Measurements from ENCODE around the gene MKRN2OS. TPM values are rescaled to one million over a fixed set of nuclear protein-coding genes. Genes with fewer than 3 reads are reported as not detected.

Gene MKRN2OS
- total and polyA plus RNA-seq, 2 donors (not counting 3 experiments of a cell fraction or from before 2014, with no cell fraction given): not detected

DNA sequence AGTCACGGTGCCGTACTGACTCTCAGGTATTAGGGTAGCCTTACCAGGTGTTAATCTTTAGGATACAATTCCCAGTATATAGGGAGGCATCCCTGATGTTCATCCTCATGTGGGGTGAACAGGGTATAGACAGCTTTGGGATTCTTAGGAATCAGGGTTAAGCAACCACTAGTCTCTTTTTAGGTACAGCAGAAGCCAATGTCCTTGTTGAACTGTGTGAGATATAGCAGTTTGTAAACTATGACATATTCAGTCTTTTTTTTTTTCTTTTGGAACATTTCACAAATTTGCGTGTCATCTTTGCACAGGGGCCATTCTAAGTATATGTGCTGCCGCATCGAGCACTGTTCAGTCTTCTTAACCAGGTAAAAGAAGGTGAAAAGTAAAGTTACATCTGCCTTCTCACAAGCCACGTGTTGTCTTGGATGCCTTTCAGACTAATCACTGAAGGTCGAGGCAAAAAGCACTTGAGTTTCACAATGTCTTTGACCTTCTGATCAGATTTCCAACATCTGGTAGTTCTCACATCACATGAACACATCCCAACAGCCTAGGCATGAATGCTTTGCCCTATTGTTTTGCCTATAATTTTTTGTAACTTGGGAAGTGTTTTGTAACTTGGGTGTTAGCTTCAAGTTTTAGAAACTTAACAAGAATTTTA is 43.8 kb downstream of the MKRN2OS start:
- H2AFZ ChIP-seq (ENCODE audit: low read depth, low read length): no peak overlapping the region
- H3K27ac ChIP-seq (ENCODE audit: insufficient read depth, low read depth, low read length): no peak overlapping the region
- H3K9ac ChIP-seq (replicated peaks; ENCODE audit: extremely low read depth, insufficient read depth, low read length): no peak overlapping the region
- H3K9me1 ChIP-seq (replicated peaks; ENCODE audit: control insufficient read depth, extremely low read depth, insufficient read depth, low read length): no peaks in the 10 kb centered on the region
- no peak for DNase-seq (ENCODE audit: low read depth, low spot score)
- no peak for TF ChIP-seq MYC (IDR thresholded peaks at IDR 0.05; ENCODE audit: low read depth, low read length)
- TF ChIP-seq POLR2AphosphoS5 (IDR thresholded peaks at IDR 0.05; ENCODE audit: insufficient read depth, low read depth, low read length): no peak
- BruUV-seq (replicated peaks): no TSS peak
- H3K79me2 ChIP-seq (ENCODE audit: control insufficient read depth, insufficient read depth, low read length): no peaks in the 10 kb centered on the region
- dilution Hi-C loops (cut with MboI; ENCODE audit: extremely low pct_ligation_motif_present, low sequenced_read_pairs): no loop called here
- intact Hi-C loops (cut with micrococcal nuclease): no loop called here
- H3K4me3 ChIP-seq (replicated peaks in 1 of 3; ENCODE audit: insufficient read depth in 1 of 3, low read depth in 1 of 3, low read length in 3 of 3): no peak overlapping the region
- H3K27me3 ChIP-seq (ENCODE audit: control insufficient read depth in 2 of 2, insufficient read depth in 2 of 2, low read length in 2 of 2): no peaks in the 10 kb centered on the region
- no peak for FAIRE-seq
- ChIA-PET POLR2A (no interaction called here), CTCF (no interaction called here)
- no peaks in the 10 kb centered on the region for H4K20me1 ChIP-seq (replicated peaks; ENCODE audit: control insufficient read depth, extremely low read depth, insufficient read depth, low read length)
- no peak overlapping the region for H3K4me2 ChIP-seq (ENCODE audit: insufficient read depth, low read length)
- H3K9me3 ChIP-seq (replicated peaks; ENCODE audit: control insufficient read depth, insufficient read depth, low read length): no peaks in the 10 kb centered on the region
- H3K4me1 ChIP-seq (ENCODE audit: control insufficient read depth, extremely low read depth, insufficient read depth, low read length): no peaks in the 10 kb centered on the region
- H3K36me3 ChIP-seq (ENCODE audit: control insufficient read depth in 2 of 2, extremely low read depth in 1 of 2, insufficient read depth in 2 of 2, low read length in 2 of 2): peaks cover 0 to 16% of the 10 kb centered on the region in 2 experiments

DNA sequence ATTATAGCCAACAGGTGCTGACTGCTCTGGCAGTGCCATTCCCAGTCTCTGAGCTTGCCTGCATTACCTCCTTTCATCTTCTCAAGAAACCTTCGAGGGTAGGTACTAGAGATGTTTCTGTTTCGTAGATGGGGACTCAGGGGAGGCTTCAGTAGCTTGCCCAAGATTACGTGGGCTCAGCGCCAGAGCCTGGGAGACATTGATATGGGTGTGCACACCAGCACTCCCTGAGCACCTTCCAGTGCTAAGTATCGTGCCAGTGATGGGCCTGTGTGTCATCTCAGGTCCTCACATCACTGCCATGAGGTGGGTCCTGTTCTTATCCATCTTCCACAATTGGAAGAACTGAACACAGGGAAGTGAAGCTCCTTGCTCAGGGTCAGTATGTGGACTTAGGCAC is 45.8 kb downstream of the MKRN2OS start:
- Histone ChIP-seq H3K9me1 (replicated peaks; ENCODE audit: control insufficient read depth, extremely low read depth, insufficient read depth, low read length) (no peaks in the 10 kb centered on the region), H3K27ac (ENCODE audit: insufficient read depth, low read depth, low read length) (no peak overlapping the region), H3K9me3 (replicated peaks; ENCODE audit: control insufficient read depth, insufficient read depth, low read length) (no peaks in the 10 kb centered on the region), H3K9ac (replicated peaks; ENCODE audit: extremely low read depth, insufficient read depth, low read length) (no peak overlapping the region), H4K20me1 (replicated peaks; ENCODE audit: control insufficient read depth, extremely low read depth, insufficient read depth, low read length) (no peaks in the 10 kb centered on the region), H3K4me2 (ENCODE audit: insufficient read depth, low read length) (no peak overlapping the region), H3K79me2 (ENCODE audit: control insufficient read depth, insufficient read depth, low read length) (no peaks in the 10 kb centered on the region), H3K27me3 (ENCODE audit: control insufficient read depth in 2 of 2, insufficient read depth in 2 of 2, low read length in 2 of 2) (no peaks in the 10 kb centered on the region), H2AFZ (ENCODE audit: low read depth, low read length) (no peak overlapping the region), H3K36me3 (ENCODE audit: control insufficient read depth in 2 of 2, extremely low read depth in 1 of 2, insufficient read depth in 2 of 2, low read length in 2 of 2) (peaks cover 0 to 20% of the 10 kb centered on the region in 2 experiments), H3K4me1 (ENCODE audit: control insufficient read depth, extremely low read depth, insufficient read depth, low read length) (no peaks in the 10 kb centered on the region), H3K4me3 (replicated peaks in 1 of 3; ENCODE audit: insufficient read depth in 1 of 3, low read depth in 1 of 3, low read length in 3 of 3) (no peak overlapping the region)
- DNase-seq (ENCODE audit: low read depth, low spot score) (no peak), FAIRE-seq (no peak)
- BruUV-seq (replicated peaks): no TSS peak
- POLR2A ChIA-PET: no interaction called here
- CTCF ChIA-PET: no interaction called here
- TF ChIP-seq POLR2AphosphoS5 (IDR thresholded peaks at IDR 0.05; ENCODE audit: insufficient read depth, low read depth, low read length) (no peak), MYC (IDR thresholded peaks at IDR 0.05; ENCODE audit: low read depth, low read length) (no peak), POLR2A (IDR thresholded peaks at IDR 0.05; ENCODE audit: low read depth, low read length) (no peak)
- intact Hi-C loops (cut with micrococcal nuclease) (no loop called here), dilution Hi-C loops (cut with MboI; ENCODE audit: extremely low pct_ligation_motif_present, low sequenced_read_pairs) (no loop called here)

All from endothelial cell of umbilical vein (primary cell).